WTC11 (cell line): ENCODE results near the gene NUP93.

Experiments
- ATF2 ChIP-seq: sonication (generic); formaldehyde crosslinking; IDR thresholded peaks from 2 replicates; pipeline ENCODE4 v1.8.1; 2022; ENCODE audit warnings: low read depth, missing genetic modification reagents, borderline replicate concordance
- CTCF ChIP-seq: fragments of 200-600 bp; IDR thresholded peaks from 2 replicates; pipeline ENCODE4 v1.8.0; 2022; ENCODE audit warnings: antibody characterized with exemption
- ETV6 ChIP-seq: sonication (generic); formaldehyde crosslinking; IDR thresholded peaks from 2 replicates; pipeline ENCODE4 v1.8.1; 2022; ENCODE audit warnings: mild to moderate bottlenecking, missing genetic modification reagents
- ZMAT4 ChIP-seq: fragments of 250-450 bp; sonication (Bioruptor Pico); IDR thresholded peaks from 2 replicates; pipeline ENCODE4 v1.9.0; 2021; ENCODE audit warnings: mild to moderate bottlenecking
- ZNF317 ChIP-seq: sonication (generic); formaldehyde crosslinking; IDR thresholded peaks from 2 replicates; pipeline ENCODE4 v1.8.1; 2023; ENCODE audit warnings: low read depth, mild to moderate bottlenecking, moderate library complexity, missing genetic modification reagents, borderline replicate concordance

DNA sequence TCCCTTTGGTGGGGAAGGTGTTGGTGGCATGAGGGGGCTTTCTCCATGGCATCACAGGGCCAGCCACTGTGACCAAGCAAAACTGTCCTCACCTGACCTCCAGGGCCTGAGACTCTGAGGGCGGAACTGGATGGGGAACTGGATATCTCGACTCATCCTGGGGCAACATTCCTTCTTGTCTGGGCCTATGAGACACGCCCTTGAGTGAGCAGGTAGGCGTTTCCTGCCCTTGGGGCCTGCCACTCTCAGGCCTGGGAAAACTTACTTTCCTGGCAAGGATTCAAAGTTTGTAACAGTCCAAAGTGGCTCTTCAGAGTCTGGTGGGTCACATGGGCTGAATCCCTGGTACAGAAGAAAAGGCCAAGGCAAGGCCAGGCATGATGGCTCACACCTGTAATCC, 38.0 kb upstream of the NUP93 start:
- TF ChIP-seq CTCF (no peak), ZNF317 (CRISPR knock-in tag) (no peak), ZMAT4 (CRISPR knock-in tag) (no peak), ETV6 (CRISPR knock-in tag) (no peak), ATF2 (no peak)
